T47D (cell line): Measurements from ENCODE around the gene TLN1.

Source experiments
- DNase-seq, 2 experiments: peaks; one replicate each; pipeline versions ENCODE4 v3.0.0 to v3.0.0-alpha.2; 2011 to 2012; ENCODE audit warnings: low read depth in 1 of 2, low spot score in 1 of 2
- JUND ChIP-seq: IDR thresholded peaks from 2 replicates; pipeline ENCODE4 v1.6.1; 2012; ENCODE audit warnings: low read depth
- in situ Hi-C: cut with HindIII; loops from 2 replicates; pipeline ENCODE4 v1.10.0; 2016; ENCODE audit warnings: low sequenced_read_pairs, low pct_unique_long_range_greater_than_20kb

TLN1 gene

DNA sequence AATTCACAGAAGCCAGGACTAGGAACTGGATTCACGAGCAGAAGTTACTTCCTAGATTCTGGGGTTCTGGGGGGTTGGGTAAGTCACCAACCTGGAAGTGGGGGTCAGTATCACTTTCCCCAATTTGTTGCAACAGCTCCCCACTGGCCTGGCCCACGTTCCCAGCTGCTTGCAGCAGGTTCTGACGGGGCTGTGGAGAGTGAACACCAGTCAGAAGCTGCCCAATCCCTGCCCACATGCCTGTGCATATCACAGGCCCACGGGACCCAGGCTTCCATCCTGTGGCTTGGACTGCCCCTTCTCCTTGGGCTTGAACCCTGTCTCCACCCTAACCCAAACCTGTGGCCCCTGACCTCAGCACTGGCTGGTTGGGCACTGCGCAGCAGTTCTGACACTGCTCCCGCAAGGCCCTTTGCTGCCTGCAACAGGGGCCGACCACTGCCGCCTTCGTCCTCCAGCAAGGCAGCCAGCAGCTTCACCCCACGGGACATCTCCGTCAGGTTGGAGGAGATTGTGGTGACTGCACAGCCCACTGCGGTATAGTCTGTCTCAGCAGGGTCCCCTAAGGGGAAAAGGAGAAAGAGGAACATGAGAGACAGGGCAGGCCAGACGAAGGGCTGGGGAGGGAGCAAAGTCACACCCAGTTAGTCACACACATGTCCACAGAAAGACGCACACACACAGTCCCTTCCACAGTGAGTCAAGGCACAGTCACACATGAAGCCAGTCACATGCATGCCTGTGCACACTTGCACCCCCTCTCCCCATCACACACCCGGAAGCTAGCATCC lies 13.1 kb downstream of the TLN1 start:
- in situ Hi-C loops = no loop called here
- no peak for TF ChIP-seq JUND
- no peak for DNase-seq

DNA sequence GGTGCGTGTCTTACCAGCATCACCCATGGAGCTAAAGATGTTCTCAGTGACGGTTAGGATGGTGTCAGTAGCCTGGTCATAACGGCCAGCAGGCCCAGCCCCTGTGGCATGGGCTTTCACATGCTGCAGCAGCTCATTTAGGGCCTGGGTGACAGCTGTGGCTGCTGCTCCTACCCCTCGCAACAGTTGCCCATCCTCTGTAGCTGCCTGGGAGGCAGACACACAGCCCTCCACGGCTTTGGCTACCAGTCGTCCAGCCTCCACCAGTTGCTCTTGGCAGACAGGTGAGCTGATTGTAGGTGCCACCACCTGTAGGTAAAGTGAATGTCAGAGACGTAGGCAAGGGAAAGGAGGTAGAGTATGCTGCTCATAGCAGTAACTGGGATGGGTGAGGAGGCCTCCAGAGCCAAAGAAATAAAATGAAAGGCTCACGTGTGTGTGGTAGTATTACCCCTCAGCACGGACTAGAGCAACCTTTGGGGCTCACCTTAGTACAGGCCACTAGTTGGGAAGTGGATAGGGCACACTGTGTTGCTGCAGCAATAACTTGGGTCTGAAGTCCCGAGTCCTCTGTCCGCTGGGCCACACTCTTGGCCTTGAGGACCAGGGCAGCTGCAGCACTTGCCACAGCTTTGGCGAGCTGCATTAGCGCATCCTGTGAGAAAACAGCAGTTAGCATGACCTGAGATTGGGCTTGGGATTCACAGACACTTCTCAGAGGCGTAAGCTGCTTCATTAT lies 14.7 kb downstream of the TLN1 start:
- DNase-seq = no peak
- no peak for TF ChIP-seq JUND
- in situ Hi-C loops = no loop called here

DNA sequence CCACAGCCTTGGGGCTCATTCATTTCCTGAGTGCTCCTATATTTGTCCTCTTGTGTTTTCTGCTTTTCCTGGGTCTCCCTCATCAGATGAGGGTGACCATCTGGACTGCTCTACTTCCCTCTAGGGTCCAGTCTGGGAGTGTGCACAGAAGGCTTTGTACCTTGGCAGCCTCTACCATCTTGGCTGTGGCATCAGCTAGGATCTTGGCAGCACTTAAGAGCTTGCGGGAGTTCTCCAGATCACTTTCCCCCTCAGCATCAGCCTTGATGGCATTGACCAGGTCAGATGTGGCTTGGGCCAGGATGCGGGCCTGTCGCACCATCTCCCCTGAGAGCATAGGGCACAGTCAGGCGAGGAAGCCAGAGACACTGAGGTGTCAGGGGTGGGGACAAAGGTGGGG lies 15.8 kb downstream of the TLN1 start:
- no peak for DNase-seq
- in situ Hi-C loops = no loop called here
- no peak for TF ChIP-seq JUND

DNA sequence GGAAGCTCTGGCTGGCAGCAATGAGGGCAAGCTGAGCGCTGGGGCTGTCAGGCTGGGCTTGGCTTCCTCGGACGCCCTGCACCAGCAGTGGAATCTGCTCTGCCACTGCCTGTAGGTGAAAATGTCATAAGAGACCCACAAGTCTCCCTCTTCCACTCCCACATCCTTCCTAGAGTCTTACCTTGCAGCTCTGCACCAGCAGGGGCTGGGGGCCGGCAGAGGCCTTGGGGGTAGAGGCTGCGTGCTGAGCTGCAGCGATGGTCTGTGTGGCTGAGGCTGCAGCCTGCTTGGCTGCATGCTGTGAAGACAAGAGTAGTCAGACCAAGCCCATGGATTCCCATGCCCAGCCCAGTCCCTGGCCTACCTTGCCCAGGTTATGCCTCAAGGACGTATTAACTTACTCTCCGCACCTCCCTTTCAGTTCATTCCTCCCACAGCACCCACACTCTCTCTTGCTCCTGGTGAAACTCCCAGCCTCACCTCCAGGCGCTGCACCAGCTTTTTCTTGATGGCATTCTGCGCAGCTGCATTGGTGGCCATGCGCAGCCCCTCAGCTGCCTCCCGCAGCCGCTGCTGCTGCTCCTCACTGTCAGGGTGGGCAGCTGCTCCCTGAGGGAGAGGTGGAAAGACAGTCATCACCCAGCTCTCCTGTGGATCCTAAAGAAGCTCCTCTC lies 17.3 kb downstream of the TLN1 start:
- DNase-seq = no peak
- in situ Hi-C loops = no loop called here
- TF ChIP-seq JUND = no peak

DNA sequence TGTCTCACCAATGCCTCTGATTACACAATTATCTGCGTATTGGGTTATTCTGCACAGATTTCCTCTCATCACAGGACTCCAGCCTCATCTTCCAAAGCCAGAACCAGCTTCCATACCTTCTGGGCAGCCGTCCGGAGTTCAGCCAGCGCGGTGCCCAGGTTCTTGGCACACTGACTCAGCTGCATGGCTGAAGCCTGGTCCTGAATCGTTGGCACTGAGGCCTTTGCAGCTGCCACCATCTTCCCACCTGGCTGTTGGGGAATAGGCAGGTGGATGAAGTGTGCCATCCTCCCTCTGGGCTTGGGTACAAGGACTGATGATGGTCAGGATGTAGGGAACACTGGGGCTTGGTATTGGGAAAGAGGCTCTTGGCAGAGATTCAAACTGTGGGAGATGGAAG lies 17.9 kb downstream of the TLN1 start:
- in situ Hi-C loops = no loop called here
- no peak for DNase-seq
- no peak for TF ChIP-seq JUND

DNA sequence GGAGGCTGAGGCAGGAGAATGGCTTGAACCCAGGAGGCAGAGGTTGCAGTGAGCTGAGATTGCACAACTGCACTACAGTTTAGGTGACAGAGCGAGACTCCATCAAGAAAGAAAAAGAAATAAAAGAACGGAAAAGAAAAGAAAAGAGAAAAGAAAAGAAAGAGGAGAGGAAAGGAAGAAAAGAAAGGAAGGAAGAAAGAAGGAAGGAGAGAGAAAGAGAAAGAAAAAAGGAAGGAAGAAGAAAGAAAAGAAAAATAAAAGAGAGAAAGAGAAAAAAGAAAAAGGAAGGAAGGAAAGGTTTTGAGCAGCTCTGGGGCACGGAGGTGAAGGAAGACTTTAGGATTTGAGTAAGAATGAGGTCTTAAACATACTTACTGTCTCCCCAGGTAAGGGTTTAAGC lies 18.4 kb downstream of the TLN1 start:
- in situ Hi-C loops = no loop called here
- no peak for TF ChIP-seq JUND
- no peak for DNase-seq

DNA sequence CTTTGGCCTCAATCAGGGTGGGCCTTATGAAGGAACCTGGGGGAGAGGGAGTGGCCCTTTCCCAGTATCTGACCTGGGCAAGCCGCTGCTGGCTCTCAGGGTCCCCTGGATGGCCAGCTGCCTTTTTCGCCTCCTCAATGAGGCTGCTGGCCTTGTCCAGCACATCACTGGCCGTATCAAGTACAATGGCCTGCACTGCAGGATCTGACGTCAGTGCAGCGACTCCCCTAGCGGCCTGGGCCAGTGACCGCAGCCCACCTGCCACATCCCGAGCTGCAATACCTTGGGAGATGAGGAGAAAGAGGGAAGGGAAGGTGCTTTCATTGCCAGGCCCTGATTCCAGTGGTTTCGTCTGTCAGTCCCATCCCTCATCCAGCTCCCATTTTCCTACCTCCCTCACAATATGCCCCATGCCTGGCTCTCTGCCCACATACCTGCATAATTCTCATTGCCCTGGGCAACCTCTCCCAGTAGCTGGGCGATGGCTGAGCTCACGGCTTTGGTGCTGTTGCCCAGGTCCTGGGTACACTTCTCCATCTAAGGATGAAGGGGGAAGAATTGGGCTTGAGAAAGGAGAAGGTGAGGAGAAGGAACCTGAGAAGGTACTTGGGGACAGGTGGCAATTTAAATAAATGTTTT lies 19.1 kb downstream of the TLN1 start:
- TF ChIP-seq JUND = no peak
- DNase-seq = peak in 1 of 2 experiments; percentile 69
- in situ Hi-C loops = no loop called here

DNA sequence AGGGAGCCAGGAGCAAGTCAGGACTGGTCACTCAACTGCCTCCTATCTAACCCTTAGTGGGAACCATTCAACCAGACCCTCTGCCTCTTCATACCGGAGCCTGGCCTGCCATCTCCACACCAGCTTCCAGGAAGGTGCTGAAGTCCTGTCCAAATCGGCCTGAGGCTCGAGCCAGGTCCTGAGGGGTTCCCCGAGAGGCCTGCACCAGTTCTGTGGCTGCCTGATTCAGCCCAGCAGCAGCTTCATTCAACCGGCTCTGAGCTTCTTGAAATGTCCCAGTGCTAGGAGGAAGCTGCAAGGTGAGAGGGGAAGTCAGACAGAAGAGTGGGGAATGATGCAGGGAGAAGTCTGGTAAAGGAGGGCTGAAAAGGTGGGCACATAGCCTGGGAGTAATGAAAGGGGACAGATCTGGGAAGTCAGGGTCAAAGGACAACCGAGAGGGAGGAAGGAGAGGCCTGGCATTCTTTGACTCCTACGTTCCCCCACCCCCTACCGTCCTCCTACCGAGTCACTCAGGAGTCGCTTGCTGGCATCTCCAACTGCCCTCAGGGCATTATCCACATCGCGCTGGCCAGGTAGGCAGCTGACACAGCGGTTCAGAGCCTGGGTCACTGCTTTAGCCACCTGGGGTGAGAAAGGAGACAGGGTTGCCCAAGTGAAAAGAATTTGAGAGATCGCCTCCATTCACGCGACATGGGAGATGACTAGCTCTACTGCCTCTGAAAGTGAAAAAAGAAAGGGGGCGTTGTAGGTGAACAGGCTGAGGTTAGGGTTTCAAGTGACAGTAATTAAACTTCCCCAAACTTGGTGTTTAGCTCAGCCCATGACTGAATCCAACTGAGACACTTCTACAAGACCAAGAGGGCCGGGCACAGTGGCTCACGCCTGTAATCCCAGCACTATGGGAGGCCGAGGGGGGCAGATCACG lies 20.2 kb downstream of the TLN1 start:
- in situ Hi-C loops = no loop called here
- DNase-seq = peak; percentile 38 to 77
- no peak for TF ChIP-seq JUND

DNA sequence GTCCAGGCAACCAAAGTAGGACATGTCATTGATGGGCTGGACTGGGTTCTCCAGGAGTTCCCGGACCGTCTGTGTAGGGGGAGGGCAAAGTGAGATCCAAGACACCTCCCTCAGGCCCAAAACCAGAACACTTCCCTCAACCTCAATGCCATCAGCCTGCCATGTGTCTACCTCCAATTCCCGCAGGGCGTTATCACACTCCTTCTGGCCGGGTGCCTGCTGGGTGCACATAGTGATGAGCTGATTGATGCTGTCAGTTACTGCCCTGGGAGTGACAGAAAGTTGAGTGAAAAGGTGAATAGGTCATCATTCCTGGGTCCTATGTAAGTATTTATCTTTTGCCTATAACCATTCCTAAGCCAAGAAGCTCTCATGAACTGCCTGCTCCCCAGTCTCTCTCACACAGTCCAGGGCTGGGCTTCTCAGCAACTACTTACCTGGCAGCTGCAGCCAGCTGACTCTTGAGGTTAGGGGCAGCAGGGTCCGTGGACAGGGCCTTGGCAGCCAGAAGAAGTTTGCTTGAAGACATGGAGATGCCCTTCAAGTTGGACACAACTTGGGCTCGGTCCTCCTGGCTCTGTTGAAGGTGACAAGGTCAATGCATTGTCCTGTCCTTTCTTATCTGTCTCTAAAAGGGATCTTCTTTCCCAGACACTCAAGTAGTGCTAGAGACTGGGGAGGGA lies 21.0 kb downstream of the TLN1 start:
- DNase-seq = no peak
- in situ Hi-C loops = no loop called here

DNA sequence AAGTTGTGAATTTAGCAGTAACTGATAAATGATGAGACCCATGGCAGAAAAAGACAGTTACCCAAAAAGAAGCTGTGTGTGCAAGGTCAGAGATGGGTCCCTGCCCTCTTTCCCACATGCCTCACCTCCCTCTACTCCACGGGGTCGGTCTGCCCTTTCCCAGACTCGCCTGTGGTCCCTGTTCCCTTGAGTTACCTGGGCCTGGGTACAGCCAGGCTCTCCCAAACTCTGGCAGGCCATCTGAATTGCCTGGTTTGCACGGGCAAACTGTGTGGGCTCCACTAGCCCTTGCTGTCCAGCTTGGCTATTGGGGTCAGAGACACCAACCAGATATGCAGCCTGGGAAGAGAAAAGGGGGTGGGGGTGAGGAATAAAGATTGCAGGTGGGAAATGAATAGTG lies 23.8 kb downstream of the TLN1 start:
- TF ChIP-seq JUND = no peak
- in situ Hi-C loops = no loop called here
- no peak for DNase-seq

More for the DNA sequence above, 21.0 kb downstream of the TLN1 start:
- no peak for TF ChIP-seq JUND

DNA sequence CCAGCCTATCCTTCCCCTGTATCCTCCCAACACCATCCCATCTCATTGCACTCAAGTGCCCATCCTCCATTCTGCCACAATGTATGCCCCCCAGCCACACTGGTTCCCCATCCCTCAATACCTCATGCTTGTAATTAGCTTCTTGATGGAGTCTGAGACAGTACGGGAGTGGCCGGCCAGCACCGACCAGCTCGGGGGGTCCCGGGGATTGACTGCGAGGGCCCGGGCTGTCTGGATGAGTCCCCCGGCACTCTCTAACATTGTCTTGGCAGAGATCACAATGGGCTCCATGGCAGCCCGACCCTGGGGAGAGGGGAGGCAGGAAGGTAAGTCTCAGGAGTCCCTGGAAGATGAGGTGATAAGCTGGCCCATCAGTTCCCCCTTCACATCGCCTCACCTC lies 25.0 kb downstream of the TLN1 start:
- no peak for TF ChIP-seq JUND
- no peak for DNase-seq
- in situ Hi-C loops = no loop called here
